IMR-90 (cell line): Measurements from ENCODE around the gene OGFOD2. TPM values are rescaled to one million over a fixed set of nuclear protein-coding genes. Genes with fewer than 3 reads are reported as not detected.

Experiments used
- ATAC-seq: fragments of 200-7000 bp; cut with Tn5 transposase; 2 replicates; pipeline ENCODE4 v1.9.1; 2020; ENCODE audit warnings: low read depth, mild to moderate bottlenecking, moderate library complexity
- BruUV-seq: library from RNA; stranded (reverse); fragments of 400-500 nt; replicated peaks from 2 replicates; lab custom pipeline; 2021; lab: Mats Ljungman, UMichigan
- CTCF ChIA-PET: fragments of 300-600 bp; formaldehyde crosslinking; extraction: SDS; loops from one replicate; lab custom pipeline; 2021; ENCODE audit warnings: antibody characterized with exemption; lab: Yijun Ruan, JAX
- POLR2A ChIA-PET: fragments of 300-600 bp; sonication (Branson Sonifier 250); formaldehyde crosslinking; loops from one replicate; lab custom pipeline; 2022; ENCODE audit warnings: antibody characterized with exemption; ENCODE audit not compliant: unreplicated experiment; lab: Charles Lee
- DNase-seq: peaks from one replicate; pipeline ENCODE4 v3.0.0; 2013
- H2AFZ ChIP-seq: replicated peaks from 2 replicates; pipeline ENCODE3; 2013; ENCODE audit warnings: low read length, mild to moderate bottlenecking; ENCODE audit not compliant: poor library complexity
- H2AK5ac ChIP-seq: 2 replicates; pipeline ENCODE4 v1.6.1; 2013; ENCODE audit warnings: low read depth, low read length, inconsistent platforms
- H2AK9ac ChIP-seq: replicated peaks from 2 replicates; pipeline ENCODE3; 2013; ENCODE audit warnings: mild to moderate bottlenecking, low read depth, low read length, moderate library complexity; ENCODE audit not compliant: poor library complexity
- H2BK120ac ChIP-seq: 2 replicates; pipeline ENCODE4 v1.6.1; 2013; ENCODE audit warnings: low read depth, low read length, inconsistent platforms
- H2BK15ac ChIP-seq: 3 replicates; pipeline ENCODE4 v1.6.1; 2013; ENCODE audit warnings: low read depth, low read length, inconsistent platforms
- H2BK20ac ChIP-seq: 2 replicates; pipeline ENCODE4 v1.6.1; 2013; ENCODE audit warnings: low read depth, mild to moderate bottlenecking, inconsistent platforms, low read length, moderate library complexity
- H2BK5ac ChIP-seq: 2 replicates; pipeline ENCODE4 v1.6.1; 2013; ENCODE audit warnings: mild to moderate bottlenecking, low read depth, low read length, inconsistent platforms; ENCODE audit not compliant: poor library complexity, severe bottlenecking
- H3K14ac ChIP-seq: replicated peaks from 2 replicates; pipeline ENCODE4 v1.6.1; 2013; ENCODE audit warnings: low read depth, low read length, inconsistent platforms
- H3K18ac ChIP-seq: 2 replicates; pipeline ENCODE4 v1.6.1; 2013; ENCODE audit warnings: low read depth, low read length, control low read depth
- H3K23ac ChIP-seq: 2 replicates; pipeline ENCODE4 v1.6.1; 2013; ENCODE audit warnings: low read depth, low read length, inconsistent platforms
- H3K27ac ChIP-seq: 2 replicates; pipeline ENCODE4 v1.5.1; 2013; ENCODE audit warnings: mild to moderate bottlenecking, control low read depth, low read length; ENCODE audit not compliant: insufficient read depth
- H3K27me3 ChIP-seq: 2 replicates; pipeline ENCODE4 v1.6.1; 2013; ENCODE audit warnings: low read length; ENCODE audit not compliant: control insufficient read depth, insufficient read depth
- H3K36me3 ChIP-seq: 2 replicates; pipeline ENCODE4 v1.6.1; 2013; ENCODE audit warnings: low read length, mixed read lengths; ENCODE audit not compliant: control insufficient read depth, insufficient read depth
- H3K4ac ChIP-seq: 2 replicates; pipeline ENCODE4 v1.6.1; 2013; ENCODE audit warnings: low read depth, low read length, inconsistent platforms
- H3K4me1 ChIP-seq: 2 replicates; pipeline ENCODE4 v1.6.1; 2013; ENCODE audit warnings: low read length, mixed read lengths; ENCODE audit not compliant: control insufficient read depth, insufficient read depth
- H3K4me2 ChIP-seq: 2 replicates; pipeline ENCODE4 v1.6.1; 2013; ENCODE audit warnings: low read depth, mild to moderate bottlenecking, control low read depth, low read length, moderate library complexity
- H3K4me3 ChIP-seq: 2 replicates; pipeline ENCODE4 v1.5.1; 2013; ENCODE audit warnings: low read depth, mild to moderate bottlenecking, control low read depth, low read length, moderate library complexity; ENCODE audit not compliant: insufficient read depth
- H3K56ac ChIP-seq: 2 replicates; pipeline ENCODE4 v1.6.1; 2013; ENCODE audit warnings: low read length, inconsistent platforms; ENCODE audit not compliant: insufficient read depth; ENCODE audit errors: extremely low read depth
- H3K79me1 ChIP-seq, 2 experiments: 2 replicates each; pipeline ENCODE4 v1.6.1; 2013; ENCODE audit warnings: low read length in 2 of 2, inconsistent platforms in 1 of 2, low read depth in 1 of 2
- H3K9ac ChIP-seq: 2 replicates; pipeline ENCODE4 v1.6.1; 2013; ENCODE audit warnings: low read depth, low read length, control low read depth
- H3K9me1 ChIP-seq: 2 replicates; pipeline ENCODE4 v1.6.1; 2013; ENCODE audit warnings: low read length, inconsistent platforms; ENCODE audit not compliant: insufficient read depth
- H3K9me3 ChIP-seq: 2 replicates; pipeline ENCODE4 v1.6.1; 2013; ENCODE audit warnings: low read length; ENCODE audit not compliant: control insufficient read depth, insufficient read depth
- H4K20me1 ChIP-seq: 2 replicates; pipeline ENCODE4 v1.6.1; 2013; ENCODE audit warnings: low read length, inconsistent platforms; ENCODE audit not compliant: insufficient read depth
- H4K5ac ChIP-seq: 2 replicates; pipeline ENCODE4 v1.6.1; 2013; ENCODE audit warnings: mild to moderate bottlenecking, low read depth, low read length, control low read depth
- H4K8ac ChIP-seq, 2 experiments: 2 replicates each; pipeline ENCODE4 v1.6.1; 2013; ENCODE audit warnings: low read depth in 2 of 2, low read length in 2 of 2, control low read depth in 1 of 2, inconsistent platforms in 1 of 2
- H4K91ac ChIP-seq: 2 replicates; pipeline ENCODE4 v1.6.1; 2013; ENCODE audit warnings: low read depth, low read length, inconsistent platforms; ENCODE audit not compliant: insufficient read depth
- BHLHE40 ChIP-seq: fragments of 150-350 bp; IDR thresholded peaks from 2 replicates; pipeline ENCODE4 v1.6.1; 2016; ENCODE audit warnings: mild to moderate bottlenecking, low read depth, low read length
- MXI1 ChIP-seq: IDR thresholded peaks from 2 replicates; pipeline ENCODE4 v1.6.1; 2012; ENCODE audit warnings: low read depth, mild to moderate bottlenecking, low read length, moderate library complexity, borderline replicate concordance
- NFE2L2 ChIP-seq: fragments of 150-350 bp; IDR thresholded peaks from 2 replicates; pipeline ENCODE4 v1.6.1; 2016; ENCODE audit warnings: low read depth, mild to moderate bottlenecking, low read length
- RAD21 ChIP-seq: IDR thresholded peaks from 2 replicates; pipeline ENCODE4 v1.6.1; 2012; ENCODE audit warnings: low read length, improper control_type of control experiment
- RCOR1 ChIP-seq: IDR thresholded peaks from 2 replicates; pipeline ENCODE4 v1.6.1; 2012; ENCODE audit warnings: mild to moderate bottlenecking, low read length, improper control_type of control experiment; ENCODE audit not compliant: insufficient replicate concordance
- WGBS, 2 experiments: methylation state at CpG; one replicate each; pipeline versions ENCODE4 v1.1.5 to v1.1.7; 2013; ENCODE audit warnings: missing lambda C conversion rate in 2 of 2; ENCODE audit not compliant: insufficient read length in 1 of 2; ENCODE audit errors: extremely low coverage in 2 of 2; 5-methylcytosine and 5-hydroxymethylcytosine counted together
- dilution Hi-C: fragments of 300-500 bp; cut with HindIII; formaldehyde crosslinking; loops from one replicate; pipeline ENCODE4 v1.14.3; 2018; ENCODE audit warnings: low sequenced_read_pairs; ENCODE audit not compliant: unreplicated experiment
- in situ Hi-C: fragments of 300-500 bp; cut with MboI; formaldehyde crosslinking; loops from 3 replicates; pipeline ENCODE4 v1.14.3; 2019; ENCODE audit warnings: low sequenced_read_pairs, inconsistent platforms, mixed read lengths
- intact Hi-C: fragments of 100-400 bp; cut with micrococcal nuclease; formaldehyde crosslinking; loops from 2 replicates; pipeline ENCODE4 v1.10.0; 2022
- polyA plus RNA-seq, 3 experiments: library from polyadenylated mRNA; depleted of rRNA; stranded (reverse); fragments of >200 nt; gene quantifications; 2 replicates each; pipeline ENCODE4 v1.2.3, GENCODE V29; 2012; ENCODE audit warnings: low replicate concordance in 1 of 3
- total RNA-seq: library from RNA; depleted of rRNA; stranded (reverse); fragments of >200 nt; gene quantifications from 2 replicates; pipeline ENCODE4 v1.2.3, GENCODE V29; 2012

The OGFOD2 gene
- total and polyA plus RNA-seq, 2 of the 4 experiments (the other 2 are of a cell fraction): 4.3 to 18.2 TPM

- dilution Hi-C loops: loop anchor here (25.0 kb wide), 1 partner anchor 237 kb away; the partner anchor contains the start of genes MPHOSPH9 and MTRFR
- Histone ChIP-seq H2AFZ (no peak overlapping the region), H3K27ac (no peak overlapping the region), H2AK5ac (no peak overlapping the region), H3K56ac (no peak overlapping the region), H3K27me3 (no peaks in the 10 kb centered on the region), H4K91ac (no peak overlapping the region), H3K9ac (no peak overlapping the region), H2BK5ac (no peak overlapping the region), H3K9me3 (no peaks in the 10 kb centered on the region), H3K4me2 (no peak overlapping the region), H3K36me3 (peaks cover 30% of the 10 kb centered on the region), H4K5ac (no peak overlapping the region), H3K9me1 (no peaks in the 10 kb centered on the region), H3K4ac (no peak overlapping the region), H3K23ac (no peak overlapping the region), H2BK20ac (no peak overlapping the region), H4K8ac (no peak overlapping the region), H2BK120ac (no peak overlapping the region), H2AK9ac (no peak overlapping the region), H3K79me1 (no peaks in the 10 kb centered on the region), H4K20me1 (no peaks in the 10 kb centered on the region), H3K4me3 (no peak overlapping the region), H2BK15ac (no peak overlapping the region), H3K18ac (no peak overlapping the region), H3K14ac (no peak overlapping the region), H3K4me1 (no peaks in the 10 kb centered on the region)
- CTCF ChIA-PET: interaction anchor here (0.6 kb wide), 1 partner anchor 1966 kb away, joined by 3 read pairs; no protein-coding TSS in a partner anchor
- intact Hi-C loops: no loop called here
- POLR2A ChIA-PET: no interaction called here
- in situ Hi-C loops: no loop called here
- no TSS peak for BruUV-seq
- ATAC-seq: no peak
- DNase-seq: no peak
- WGBS, 2 experiments: 88% methylated on average over 4 of the region's 20 CpGs; no CpG with 5 or more reads in 1 of the 2 experiments
- no peak for TF ChIP-seq MXI1
- TF ChIP-seq NFE2L2: no peak
- TF ChIP-seq RCOR1: no peak
- TF ChIP-seq BHLHE40: no peak
- TF ChIP-seq RAD21: no peak
Observed at GRCh38 chr12:122999986-123000420, 25.0 kb downstream of the OGFOD2 start.
